ENCODE data around the gene ZNF254.

The ZNF254 gene

GRCh38 chr19:24177686-24178085 is 90.7 kb downstream of the ZNF254 start:
- TF ChIP-seq, protein P1, sequence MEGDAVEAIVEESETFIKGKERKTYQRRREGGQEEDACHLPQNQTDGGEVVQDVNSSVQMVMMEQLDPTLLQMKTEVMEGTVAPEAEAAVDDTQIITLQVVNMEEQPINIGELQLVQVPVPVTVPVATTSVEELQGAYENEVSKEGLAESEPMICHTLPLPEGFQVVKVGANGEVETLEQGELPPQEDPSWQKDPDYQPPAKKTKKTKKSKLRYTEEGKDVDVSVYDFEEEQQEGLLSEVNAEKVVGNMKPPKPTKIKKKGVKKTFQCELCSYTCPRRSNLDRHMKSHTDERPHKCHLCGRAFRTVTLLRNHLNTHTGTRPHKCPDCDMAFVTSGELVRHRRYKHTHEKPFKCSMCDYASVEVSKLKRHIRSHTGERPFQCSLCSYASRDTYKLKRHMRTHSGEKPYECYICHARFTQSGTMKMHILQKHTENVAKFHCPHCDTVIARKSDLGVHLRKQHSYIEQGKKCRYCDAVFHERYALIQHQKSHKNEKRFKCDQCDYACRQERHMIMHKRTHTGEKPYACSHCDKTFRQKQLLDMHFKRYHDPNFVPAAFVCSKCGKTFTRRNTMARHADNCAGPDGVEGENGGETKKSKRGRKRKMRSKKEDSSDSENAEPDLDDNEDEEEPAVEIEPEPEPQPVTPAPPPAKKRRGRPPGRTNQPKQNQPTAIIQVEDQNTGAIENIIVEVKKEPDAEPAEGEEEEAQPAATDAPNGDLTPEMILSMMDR (IDR thresholded peaks at IDR 0.05; ENCODE audit: low read depth, low read length) = no peak
- Histone ChIP-seq H3K27me3 (ENCODE audit: insufficient read depth, low read depth, severe bottlenecking) (no peaks in the 10 kb centered on the region), H3K4me3 (ENCODE audit: low read depth, low read length) (no peak overlapping the region), H3K36me3 (no peaks in the 10 kb centered on the region), H3K9me3 (ENCODE audit: severe bottlenecking) (peaks cover 5% of the 10 kb centered on the region), H3K27ac (no peak overlapping the region)
- no peak for DNase-seq

DNA sequence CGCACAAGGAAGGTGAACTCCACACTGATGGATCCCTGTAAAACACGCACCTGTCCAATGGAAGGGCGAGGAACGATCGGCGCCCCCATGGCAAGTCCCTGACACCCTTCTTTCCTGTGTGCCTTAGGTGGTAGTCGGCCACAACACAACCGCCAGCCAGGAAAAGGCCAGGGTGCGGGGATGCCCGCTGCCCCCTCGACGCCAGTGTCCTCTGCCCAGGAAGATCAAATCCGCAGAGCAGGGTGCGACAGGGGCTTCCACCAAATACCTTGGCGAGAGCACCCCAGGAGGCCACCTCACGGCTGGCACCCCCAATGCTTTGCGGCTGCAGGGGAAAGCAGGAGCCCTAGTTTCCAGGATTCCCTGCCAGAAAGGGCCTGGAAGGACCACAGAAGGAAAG is 91.2 kb downstream of the ZNF254 start:
- Histone ChIP-seq H3K27me3 (ENCODE audit: insufficient read depth, low read depth, severe bottlenecking) (no peaks in the 10 kb centered on the region), H3K9me3 (ENCODE audit: severe bottlenecking) (peaks cover 5% of the 10 kb centered on the region), H3K36me3 (no peaks in the 10 kb centered on the region), H3K4me3 (ENCODE audit: low read depth, low read length) (no peak overlapping the region), H3K27ac (no peak overlapping the region)
- DNase-seq = no peak
- TF ChIP-seq, protein P1 (IDR thresholded peaks at IDR 0.05; ENCODE audit: low read depth, low read length) = no peak
